Measurements from ENCODE around the gene ARAP2.

GRCh38 chr4:36211084-36211483 is 33.2 kb downstream of the ARAP2 start:
- TF ChIP-seq CTCF (IDR thresholded peaks at IDR 0.05) (no peak), POLR2A (IDR thresholded peaks at IDR 0.05) (no peak), POLR2AphosphoS5 (IDR thresholded peaks at IDR 0.05) (no peak)
